NB4 (cell line): ENCODE measurements around the gene PEX11B.

ENCODE experiments used
- DNase-seq: peaks from one replicate; pipeline ENCODE4 v3.0.0; 2010; ENCODE audit warnings: low read depth
- H3K4me3 ChIP-seq: one replicate; pipeline ENCODE4 v1.5.1; 2011; ENCODE audit warnings: mild to moderate bottlenecking, low read depth, low read length, moderate library complexity
- CTCF ChIP-seq: IDR thresholded peaks from one replicate; pipeline ENCODE4 v1.5.1; 2012; ENCODE audit warnings: low read depth, low read length
- MYC ChIP-seq: IDR thresholded peaks from 2 replicates; pipeline ENCODE4 v1.6.1; 2011; ENCODE audit warnings: low read depth, low read length
- POLR2A ChIP-seq: IDR thresholded peaks from 2 replicates; pipeline ENCODE4 v1.6.1; 2011; ENCODE audit warnings: mild to moderate bottlenecking; ENCODE audit not compliant: insufficient read length; ENCODE audit errors: extremely low read depth
- TF ChIP-seq, protein P1 (sequence below): IDR thresholded peaks from 2 replicates; pipeline ENCODE4 v1.6.1; 2011; ENCODE audit warnings: low read depth, low read length

Gene PEX11B

GRCh38 chr1:145887631-145888030 lies 30.9 kb downstream of the PEX11B start:
- no peak for DNase-seq
- no peak overlapping the region for H3K4me3 ChIP-seq
- TF ChIP-seq CTCF (no peak), MYC (no peak), POLR2A (no peak)
- TF ChIP-seq, protein P1, sequence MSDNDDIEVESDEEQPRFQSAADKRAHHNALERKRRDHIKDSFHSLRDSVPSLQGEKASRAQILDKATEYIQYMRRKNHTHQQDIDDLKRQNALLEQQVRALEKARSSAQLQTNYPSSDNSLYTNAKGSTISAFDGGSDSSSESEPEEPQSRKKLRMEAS = no peak

DNA sequence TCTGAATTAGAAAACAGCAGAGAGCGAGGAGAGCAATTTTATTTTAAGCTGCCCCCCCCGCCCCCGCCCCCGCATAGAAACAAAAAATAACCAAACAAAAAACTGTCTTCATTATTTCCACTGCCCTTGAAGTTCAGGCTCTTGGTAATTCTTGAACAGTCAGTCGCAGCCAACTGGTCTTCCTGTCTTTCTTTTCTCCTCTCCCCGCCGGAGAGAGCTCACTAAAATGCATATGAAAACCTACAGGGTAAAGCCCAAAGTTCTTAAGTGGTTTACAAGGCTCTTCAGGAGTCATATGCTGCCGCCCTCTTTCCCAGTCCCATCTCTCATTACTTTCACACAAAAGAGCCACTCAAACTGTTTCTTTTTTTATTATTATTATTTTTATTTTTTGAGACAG lies 31.7 kb downstream of the PEX11B start:
- no peak overlapping the region for H3K4me3 ChIP-seq
- TF ChIP-seq POLR2A = no peak
- TF ChIP-seq CTCF = no peak
- no peak for TF ChIP-seq MYC
- TF ChIP-seq, protein P1 = no peak
- DNase-seq = no peak

DNA sequence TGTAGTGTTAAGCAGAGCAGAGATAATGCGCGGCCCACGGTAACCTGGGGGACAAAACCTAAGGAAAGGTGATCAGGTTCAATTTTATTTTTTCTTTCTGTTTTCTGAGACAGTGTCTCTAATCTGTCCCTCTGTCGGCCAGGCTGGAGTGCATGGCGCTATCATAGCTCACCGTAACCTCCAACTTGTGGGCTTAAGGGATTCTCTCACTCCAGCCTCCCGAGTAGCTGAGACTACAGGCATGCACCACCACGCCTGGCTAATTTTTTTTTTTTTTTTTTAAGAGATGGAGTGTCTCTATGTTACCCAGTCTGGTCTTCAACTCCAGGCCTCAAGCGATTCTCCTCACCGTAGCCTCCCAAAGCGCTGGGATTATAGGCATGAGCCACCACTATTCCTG lies 32.1 kb downstream of the PEX11B start:
- H3K4me3 ChIP-seq = no peak overlapping the region
- DNase-seq = no peak
- TF ChIP-seq MYC (no peak), CTCF (no peak), POLR2A (no peak)
- TF ChIP-seq, protein P1 = no peak

- peak; percentile 72 for DNase-seq
- no peak for TF ChIP-seq POLR2A
- TF ChIP-seq CTCF = no peak
- TF ChIP-seq MYC = no peak
- TF ChIP-seq, protein P1 = no peak
Observed at GRCh38 chr1:145885738-145886287, 32.7 kb downstream of the PEX11B start, which contains the start of gene ANKRD35. Gene ANKRD35 (minus strand): TSS chr1:145885866. CDS start chr1:145885758, 108 bp downstream.

GRCh38 chr1:145884675-145885074 lies 33.8 kb downstream of the PEX11B start:
- no peak for DNase-seq
- no peak overlapping the region for H3K4me3 ChIP-seq
- TF ChIP-seq, protein P1 = no peak
- TF ChIP-seq CTCF = no peak
- no peak for TF ChIP-seq POLR2A

More at GRCh38 chr1:145885738-145886287, 32.7 kb downstream of the PEX11B start, which contains the start of gene ANKRD35:
- H3K4me3 ChIP-seq = no peak within 1 kb of the TSS
